Activated naive CD8-positive, alpha-beta T cell treated with anti-CD3 and anti-CD28 coated beads, Interleukin-2, amount 50 U/mL, for 24 hours (primary cell): ENCODE results near the gene DHX29.

ENCODE experiments used
- ATAC-seq: fragments of 150-1000 bp; cut with Tn5 transposase; one replicate; pipeline ENCODE4 v1.10.0; 2021
- DNase-seq: peaks from one replicate; pipeline ENCODE4 v3.0.0; 2021
- H3K27ac Mint-ChIP-seq: one replicate; pipeline ENCODE4 v1.8.0; 2021; ENCODE audit warnings: mild to moderate bottlenecking, mixed read lengths
- H3K27me3 Mint-ChIP-seq: one replicate; pipeline ENCODE4 v1.8.0; 2021; ENCODE audit warnings: mixed read lengths
- H3K36me3 Mint-ChIP-seq: one replicate; pipeline ENCODE4 v1.8.0; 2021; ENCODE audit warnings: low read depth, mixed read lengths
- H3K4me1 Mint-ChIP-seq: one replicate; pipeline ENCODE4 v1.8.0; 2021; ENCODE audit warnings: mixed read lengths
- H3K4me3 Mint-ChIP-seq: one replicate; pipeline ENCODE4 v1.8.0; 2021; ENCODE audit warnings: mild to moderate bottlenecking, moderate library complexity, mixed read lengths
- H3K9me3 Mint-ChIP-seq: one replicate; pipeline ENCODE4 v1.8.0; 2021; ENCODE audit warnings: mixed read lengths

The DHX29 gene

DNA sequence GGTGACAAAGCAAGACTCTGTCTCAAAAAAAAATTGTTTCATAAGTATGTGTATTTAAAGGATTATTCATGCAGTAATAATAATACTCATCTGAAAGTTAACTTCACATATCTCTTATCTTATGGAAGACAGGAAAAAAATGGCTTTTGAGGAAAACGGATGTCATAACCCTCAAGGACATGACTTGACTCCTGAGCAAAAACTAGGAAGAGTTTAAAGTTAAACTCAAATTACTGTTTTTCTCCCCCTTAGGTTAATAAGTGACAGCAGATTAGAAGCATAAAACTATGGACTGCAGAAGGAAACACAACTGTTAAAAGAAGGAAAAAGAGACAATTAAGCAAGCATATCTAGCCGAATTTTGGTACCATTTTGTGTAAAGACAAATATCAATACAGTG is 16.5 kb downstream of the DHX29 start:
- DNase-seq, result no peak
- peaks cover 45% of the 10 kb centered on the region for H3K36me3 Mint-ChIP-seq
- H3K27ac Mint-ChIP-seq, result no peak overlapping the region
- H3K27me3 Mint-ChIP-seq, result no peaks in the 10 kb centered on the region
- no peaks in the 10 kb centered on the region for H3K4me1 Mint-ChIP-seq
- no peaks in the 10 kb centered on the region for H3K9me3 Mint-ChIP-seq
- no peak overlapping the region for H3K4me3 Mint-ChIP-seq
- no peak for ATAC-seq

DNA sequence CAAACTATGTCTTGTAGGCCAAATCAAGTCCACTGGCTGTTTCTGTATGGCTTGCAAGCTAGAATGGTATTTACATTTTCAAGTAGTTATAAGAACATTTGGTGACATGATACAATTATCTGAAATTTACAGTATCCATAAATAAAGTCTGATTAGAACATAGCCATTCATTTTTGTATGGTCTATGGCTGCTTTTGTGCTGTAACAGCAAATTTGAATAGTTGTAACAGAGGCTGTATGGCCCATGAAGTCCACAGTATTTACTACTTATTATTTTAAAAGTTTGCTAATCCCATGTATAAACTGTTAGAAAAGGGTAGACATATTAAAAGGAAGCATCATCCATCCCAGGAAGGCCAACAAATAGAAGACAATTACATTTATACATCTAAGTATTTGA is 17.7 kb downstream of the DHX29 start:
- Mint-ChIP-seq H3K36me3 (peaks cover 40% of the 10 kb centered on the region), H3K9me3 (no peaks in the 10 kb centered on the region), H3K4me1 (no peaks in the 10 kb centered on the region), H3K27me3 (no peaks in the 10 kb centered on the region), H3K27ac (no peak overlapping the region), H3K4me3 (no peak overlapping the region)
- ATAC-seq (no peak), DNase-seq (no peak)

DNA sequence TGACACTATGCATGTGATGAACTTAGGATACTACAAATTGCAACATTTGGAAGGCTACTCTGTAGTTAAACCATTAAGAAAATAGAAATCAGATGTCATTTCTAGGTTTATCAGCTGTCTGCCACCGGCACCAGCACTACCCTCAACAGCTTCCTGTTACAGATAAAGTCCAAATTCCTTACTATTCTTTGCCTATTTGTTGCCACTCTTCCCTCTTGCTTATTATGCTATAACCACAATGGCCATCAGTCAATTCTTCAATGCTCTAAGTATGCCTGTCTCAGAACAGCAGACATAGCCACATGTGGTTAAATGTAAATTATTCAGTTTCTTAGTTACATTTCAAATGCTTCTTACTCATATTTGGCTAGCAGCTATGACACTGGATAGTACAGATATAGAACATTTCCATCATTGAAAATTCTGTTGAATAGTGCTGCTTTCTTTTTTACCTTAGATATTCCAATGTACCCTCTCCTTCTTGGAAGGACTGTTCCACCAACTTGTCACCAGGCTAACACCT is 21.0 kb downstream of the DHX29 start:
- no peaks in the 10 kb centered on the region for H3K9me3 Mint-ChIP-seq
- H3K36me3 Mint-ChIP-seq, result peaks cover 37% of the 10 kb centered on the region
- H3K27me3 Mint-ChIP-seq, result no peaks in the 10 kb centered on the region
- no peak for DNase-seq
- no peaks in the 10 kb centered on the region for H3K4me1 Mint-ChIP-seq
- ATAC-seq, result no peak
- H3K27ac Mint-ChIP-seq, result no peak overlapping the region
- H3K4me3 Mint-ChIP-seq, result no peak overlapping the region

DNA sequence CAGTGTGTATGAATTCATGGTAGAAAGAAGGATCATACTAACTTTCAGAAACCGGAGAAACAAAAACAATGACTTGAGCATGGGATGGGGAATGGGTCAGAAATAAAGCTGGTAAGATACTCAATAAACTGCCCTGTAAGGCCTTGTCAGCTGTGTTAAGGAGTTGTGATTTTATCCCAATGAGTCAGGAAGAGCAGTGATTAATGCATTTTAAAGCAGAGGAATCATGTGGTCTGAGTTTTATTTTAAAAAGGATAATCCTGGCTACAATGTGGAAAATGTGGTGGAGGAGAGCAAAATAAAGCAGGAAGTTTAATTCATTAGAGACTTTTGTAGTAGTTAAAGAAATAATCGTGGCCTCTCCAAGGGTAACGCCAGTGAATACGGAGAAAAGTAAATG is 28.7 kb downstream of the DHX29 start:
- H3K9me3 Mint-ChIP-seq, result no peaks in the 10 kb centered on the region
- H3K36me3 Mint-ChIP-seq, result peaks cover 53% of the 10 kb centered on the region
- DNase-seq (no peak), ATAC-seq (no peak)
- H3K27ac Mint-ChIP-seq, result no peak overlapping the region
- no peak overlapping the region for H3K4me3 Mint-ChIP-seq
- H3K27me3 Mint-ChIP-seq, result no peaks in the 10 kb centered on the region
- H3K4me1 Mint-ChIP-seq, result no peaks in the 10 kb centered on the region

DNA sequence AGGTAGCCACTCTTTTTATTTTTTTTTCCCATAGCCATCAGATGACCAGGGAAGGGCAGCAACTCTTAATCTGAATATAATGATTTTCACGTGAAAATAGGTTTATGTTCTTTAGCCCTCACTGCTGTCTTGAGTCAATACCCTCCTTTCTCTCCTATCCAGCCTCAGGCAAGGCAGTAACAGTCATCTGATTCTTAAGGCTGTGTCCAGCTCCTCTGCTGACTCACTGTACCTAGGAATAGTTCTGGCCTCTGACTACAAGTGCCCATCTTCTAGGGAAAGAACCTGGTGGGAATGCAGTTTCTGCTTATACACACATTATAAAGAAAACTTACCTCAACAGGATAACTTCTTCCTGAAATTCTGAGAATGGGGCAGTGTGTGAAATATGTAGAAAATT is 30.7 kb downstream of the DHX29 start:
- no peaks in the 10 kb centered on the region for H3K27me3 Mint-ChIP-seq
- H3K4me3 Mint-ChIP-seq, result no peak overlapping the region
- no peaks in the 10 kb centered on the region for H3K4me1 Mint-ChIP-seq
- H3K27ac Mint-ChIP-seq, result no peak overlapping the region
- H3K36me3 Mint-ChIP-seq, result peaks cover 53% of the 10 kb centered on the region
- H3K9me3 Mint-ChIP-seq, result no peaks in the 10 kb centered on the region
- ATAC-seq (no peak), DNase-seq (no peak)

DNA sequence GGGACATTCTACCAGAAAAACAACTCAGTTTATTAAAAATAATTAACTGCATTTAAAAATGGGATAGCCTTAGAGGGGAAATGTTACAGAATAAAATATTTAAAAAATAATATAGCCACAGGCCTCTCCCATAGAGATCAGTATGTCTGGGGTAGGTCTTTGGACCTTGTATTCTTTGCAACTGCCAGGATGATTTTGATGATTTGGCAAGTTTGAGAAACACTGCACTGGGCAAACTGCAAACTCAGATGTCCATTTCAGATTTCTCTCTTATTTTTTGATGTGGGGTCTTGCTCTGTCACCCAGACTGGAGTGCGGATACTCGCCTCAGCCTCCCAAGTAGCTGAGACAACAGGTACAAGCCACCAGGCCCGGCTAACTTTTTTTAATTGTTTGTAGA is 49.2 kb downstream of the DHX29 start:
- Mint-ChIP-seq H3K27ac (no peak overlapping the region), H3K4me1 (no peaks in the 10 kb centered on the region), H3K36me3 (peaks cover 45% of the 10 kb centered on the region), H3K4me3 (no peak overlapping the region), H3K9me3 (no peaks in the 10 kb centered on the region), H3K27me3 (no peaks in the 10 kb centered on the region)
- ATAC-seq (no peak), DNase-seq (no peak)

DNA sequence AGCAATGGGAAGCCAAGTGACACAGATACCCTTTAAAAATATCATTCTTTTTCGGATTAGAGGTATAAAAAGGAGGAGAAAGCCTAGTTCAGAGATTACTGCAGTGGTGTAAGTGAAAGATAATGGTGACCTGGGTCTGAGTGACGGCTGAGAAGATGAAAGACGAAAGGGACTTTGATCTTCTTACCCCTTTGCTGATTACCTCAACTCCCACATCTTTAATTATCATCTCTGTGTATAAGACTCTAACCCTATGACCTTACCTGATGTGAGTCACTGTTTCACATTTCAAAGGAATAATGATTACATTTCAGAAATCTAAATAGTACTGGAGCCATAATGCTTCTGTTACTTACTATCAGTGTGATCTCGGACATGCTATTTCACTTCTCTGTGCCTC is 52.7 kb downstream of the DHX29 start:
- Mint-ChIP-seq H3K27ac (no peak overlapping the region), H3K36me3 (peaks cover 29% of the 10 kb centered on the region), H3K4me1 (no peaks in the 10 kb centered on the region), H3K4me3 (no peak overlapping the region), H3K27me3 (peaks cover 2% of the 10 kb centered on the region), H3K9me3 (no peaks in the 10 kb centered on the region)
- ATAC-seq (peak; percentile 36), DNase-seq (no peak)

DNA sequence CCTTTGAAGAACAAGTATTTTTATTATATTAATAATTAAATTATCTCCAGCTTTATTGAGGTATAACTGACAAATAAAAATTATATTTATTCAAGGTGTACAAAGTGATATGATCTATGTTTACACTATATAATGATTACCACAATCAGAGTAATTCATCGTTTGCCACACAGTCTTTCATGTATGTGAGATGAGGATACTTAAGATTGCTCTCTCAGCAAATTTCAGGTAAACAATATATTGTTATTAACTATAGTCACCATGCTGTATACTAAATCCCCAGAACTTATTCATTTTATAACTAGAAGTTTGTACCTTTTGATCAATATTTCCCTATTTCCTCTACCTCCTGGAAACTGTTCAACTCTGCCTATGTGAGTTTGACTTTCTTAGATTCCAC is 57.4 kb downstream of the DHX29 start:
- Mint-ChIP-seq H3K4me1 (no peaks in the 10 kb centered on the region), H3K27ac (no peak overlapping the region), H3K9me3 (peaks cover 14% of the 10 kb centered on the region), H3K36me3 (peaks cover 7% of the 10 kb centered on the region), H3K27me3 (peaks cover 2% of the 10 kb centered on the region), H3K4me3 (no peak overlapping the region)
- no peak for DNase-seq
- no peak for ATAC-seq

DNA sequence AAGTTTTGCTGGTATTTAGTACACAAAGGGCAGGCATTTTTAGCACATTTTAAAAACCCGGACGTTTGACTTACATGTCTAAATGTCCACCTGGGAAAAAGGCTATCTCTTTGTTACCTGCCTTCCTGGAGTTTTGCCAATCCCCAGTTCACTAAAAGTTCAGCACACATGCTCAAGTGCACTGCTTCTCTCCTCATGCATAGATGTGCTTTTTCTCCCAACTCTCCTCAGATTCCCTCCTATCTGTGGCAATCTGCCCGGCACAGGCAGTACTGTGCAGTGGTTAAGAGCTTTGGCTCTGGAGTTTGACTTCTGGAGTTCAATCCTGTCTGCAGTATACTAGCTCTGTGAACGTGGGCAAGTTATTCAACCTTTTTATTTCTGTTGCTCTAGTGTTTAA is 65.7 kb downstream of the DHX29 start:
- Mint-ChIP-seq H3K4me1 (no peaks in the 10 kb centered on the region), H3K9me3 (no peaks in the 10 kb centered on the region), H3K27me3 (peaks cover 23% of the 10 kb centered on the region), H3K27ac (no peak overlapping the region), H3K4me3 (no peak overlapping the region), H3K36me3 (no peaks in the 10 kb centered on the region)
- DNase-seq (no peak), ATAC-seq (no peak)

DNA sequence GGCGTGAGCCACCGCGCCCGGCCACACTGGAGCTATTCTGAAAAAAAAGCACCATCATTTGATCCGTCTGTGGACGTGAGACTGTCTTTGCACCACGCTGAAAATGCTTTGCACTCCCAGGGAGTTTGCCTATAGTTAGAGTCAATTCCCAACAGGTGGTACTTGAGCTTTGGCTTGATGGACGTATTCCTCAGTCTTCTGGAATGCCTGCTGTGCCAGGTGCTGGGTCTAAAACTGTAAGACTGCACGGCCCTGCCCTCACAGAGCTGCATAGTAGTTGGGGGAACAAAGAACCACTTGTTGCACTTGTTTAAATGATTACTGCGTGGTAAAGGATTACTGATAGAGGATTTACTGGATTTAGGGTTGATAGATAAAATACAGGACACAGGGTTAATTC is 70.7 kb downstream of the DHX29 start:
- peaks cover 55% of the 10 kb centered on the region for H3K27me3 Mint-ChIP-seq
- no peaks in the 10 kb centered on the region for H3K36me3 Mint-ChIP-seq
- H3K27ac Mint-ChIP-seq, result no peak overlapping the region
- no peaks in the 10 kb centered on the region for H3K9me3 Mint-ChIP-seq
- ATAC-seq, result no peak
- H3K4me1 Mint-ChIP-seq, result peaks cover 13% of the 10 kb centered on the region
- no peak overlapping the region for H3K4me3 Mint-ChIP-seq
- DNase-seq, result no peak

DNA sequence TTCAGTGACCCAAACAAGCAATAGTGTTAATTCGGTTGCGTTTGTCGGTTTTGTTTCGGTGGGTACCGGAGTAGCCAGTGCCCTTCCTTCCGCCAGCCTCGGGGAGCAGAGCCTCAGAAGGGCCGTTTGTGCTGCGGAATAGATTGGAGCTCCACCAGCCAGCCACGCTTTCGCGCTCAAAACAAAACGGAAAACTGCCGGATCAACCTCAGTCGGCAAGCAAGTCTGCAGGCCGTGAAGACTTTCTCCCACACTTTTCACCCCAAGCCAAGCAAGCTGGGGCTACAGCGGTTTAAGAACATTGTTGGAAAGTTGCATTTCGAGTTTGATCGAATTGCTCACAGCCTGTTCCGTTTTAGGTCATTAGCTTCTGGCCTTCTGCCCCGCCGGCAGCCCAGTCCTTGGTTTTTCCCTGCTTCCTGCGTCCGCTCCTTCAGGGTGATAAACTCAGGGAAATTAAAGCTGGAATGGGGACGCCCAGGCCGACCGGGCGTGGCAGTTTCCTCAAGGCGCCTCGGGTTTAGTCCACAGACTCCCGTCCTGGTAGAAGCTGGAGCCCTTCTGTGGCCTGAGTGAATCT is 73.3 kb downstream of the DHX29 start:
- H3K4me3 Mint-ChIP-seq, result peak overlapping the region; percentile 78
- peaks cover 72% of the 10 kb centered on the region for H3K27me3 Mint-ChIP-seq
- peaks cover 27% of the 10 kb centered on the region for H3K4me1 Mint-ChIP-seq
- ATAC-seq, result no peak
- no peak for DNase-seq
- no peak overlapping the region for H3K27ac Mint-ChIP-seq
- no peaks in the 10 kb centered on the region for H3K9me3 Mint-ChIP-seq
- no peaks in the 10 kb centered on the region for H3K36me3 Mint-ChIP-seq

DNA sequence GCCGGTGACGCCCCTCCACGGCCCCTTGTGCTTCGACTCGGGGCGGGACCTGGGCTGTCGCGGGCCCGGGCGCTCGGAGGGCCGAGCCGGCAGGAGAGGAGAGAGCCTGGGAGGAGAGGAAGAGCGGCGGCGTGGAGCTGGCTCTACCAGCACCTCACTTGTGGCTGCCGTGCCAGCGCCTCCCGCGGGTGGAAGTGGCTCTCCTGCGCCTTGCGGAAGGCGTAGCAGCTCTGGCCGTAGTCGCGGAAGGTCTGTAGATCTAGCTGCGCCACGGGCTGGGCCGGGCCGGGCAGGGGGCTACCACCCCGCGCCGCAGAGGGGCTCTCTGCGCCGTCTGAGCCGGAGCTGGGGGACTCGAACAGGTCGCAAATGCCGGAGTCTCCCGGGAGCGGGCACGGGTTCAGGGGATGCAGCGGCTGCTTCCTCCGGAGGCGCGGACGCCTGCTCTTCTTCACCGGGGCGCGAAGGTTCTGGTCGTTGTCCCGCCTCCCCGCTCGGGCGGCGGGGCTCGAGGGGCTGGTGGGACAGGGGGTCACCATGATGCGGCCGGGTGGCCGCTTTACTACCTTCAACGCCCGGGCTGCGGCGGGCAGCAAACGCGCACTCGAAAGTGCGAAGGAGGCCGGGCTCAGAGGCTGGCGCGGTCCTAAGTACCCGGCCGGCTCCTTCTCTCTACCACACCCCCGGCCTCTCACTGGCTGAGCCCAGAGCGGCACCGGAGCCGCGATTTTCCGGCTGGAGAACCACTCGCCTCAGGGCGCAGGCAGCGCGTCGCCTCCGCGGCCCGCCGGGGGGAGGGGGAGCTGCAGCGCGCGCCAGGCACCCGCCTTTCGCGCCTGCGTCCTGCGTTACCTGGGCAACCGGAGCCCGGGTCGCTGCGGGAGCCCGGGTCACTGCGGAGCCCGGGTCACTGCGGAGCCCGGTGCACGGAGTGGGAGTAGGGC is 74.2 kb downstream of the DHX29 start, which contains the start of gene CCNO:
Gene CCNO (minus strand): TSS at position 624 of the 944 bp plus-strand sequence. CDS start 85 bp downstream, at position 539.
- ATAC-seq (peak; percentile 89), DNase-seq (peak; percentile 67)
- Mint-ChIP-seq H3K36me3 (no peaks in the 10 kb centered on the region), H3K27ac (peak within 1 kb of the TSS; percentile 53), H3K27me3 (peaks cover 77% of the 10 kb centered on the region), H3K9me3 (no peaks in the 10 kb centered on the region), H3K4me3 (peak within 1 kb of the TSS; percentile 78), H3K4me1 (peaks cover 27% of the 10 kb centered on the region)

DNA sequence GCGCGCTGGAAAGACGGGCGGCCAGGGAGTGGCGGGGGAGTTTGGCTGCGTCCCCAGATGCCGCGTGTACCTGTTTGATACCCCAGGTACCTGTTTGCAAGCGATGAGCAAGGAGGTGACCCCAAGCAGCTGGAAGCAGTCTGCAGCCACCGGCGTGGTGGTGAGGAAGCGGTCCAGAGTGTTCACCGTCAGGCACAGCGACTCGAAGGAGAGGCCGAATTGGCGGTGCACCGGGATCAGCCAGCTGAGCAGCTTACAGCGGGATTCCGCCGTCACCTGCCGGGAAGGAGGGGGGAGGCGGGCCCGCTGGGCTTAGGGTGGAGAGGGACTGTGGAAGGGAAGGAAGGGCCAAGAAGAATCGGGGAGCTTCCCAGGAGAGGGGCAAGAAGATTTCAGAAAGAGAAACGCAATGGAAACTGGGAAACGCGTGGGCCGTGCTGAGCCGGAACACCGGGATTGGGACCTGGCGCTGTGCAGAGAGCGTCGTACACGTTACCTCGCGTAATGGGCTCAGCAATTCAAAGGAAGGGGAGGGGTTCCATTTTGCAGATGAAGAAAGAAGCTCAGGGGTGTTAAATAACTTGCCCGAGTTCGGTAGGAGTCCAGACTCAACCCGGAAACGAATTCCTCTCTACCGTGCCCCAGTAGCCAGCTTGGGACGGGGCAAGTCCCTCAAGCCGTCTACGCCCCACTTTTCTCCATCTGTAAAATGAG is 75.1 kb downstream of the DHX29 start:
- peaks cover 81% of the 10 kb centered on the region for H3K27me3 Mint-ChIP-seq
- ATAC-seq (no peak), DNase-seq (no peak)
- H3K36me3 Mint-ChIP-seq, result no peaks in the 10 kb centered on the region
- H3K9me3 Mint-ChIP-seq, result no peaks in the 10 kb centered on the region
- H3K27ac Mint-ChIP-seq, result peak overlapping the region; percentile 53
- peak overlapping the region; percentile 76 for H3K4me3 Mint-ChIP-seq
- H3K4me1 Mint-ChIP-seq, result peaks cover 33% of the 10 kb centered on the region

DNA sequence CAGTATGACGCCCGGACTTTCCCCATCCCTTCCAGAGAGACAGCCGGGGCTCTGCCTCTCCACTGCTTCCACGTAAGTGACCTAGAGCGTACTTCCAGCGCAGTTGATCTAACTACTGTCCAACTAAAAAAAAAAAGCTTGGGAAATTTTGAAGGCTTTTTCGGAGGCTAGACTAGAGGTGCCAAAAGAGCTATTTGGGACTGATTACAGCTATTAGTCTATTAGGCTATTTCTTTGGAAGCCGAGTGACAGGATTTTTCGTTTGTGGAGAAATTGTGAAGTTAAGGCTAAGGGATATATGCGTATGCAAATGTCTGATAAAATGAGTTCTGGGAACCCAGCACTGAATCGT is 75.6 kb downstream of the DHX29 start:
- Mint-ChIP-seq H3K9me3 (no peaks in the 10 kb centered on the region), H3K4me3 (peak overlapping the region; percentile 76), H3K27me3 (peaks cover 82% of the 10 kb centered on the region), H3K4me1 (peaks cover 33% of the 10 kb centered on the region), H3K27ac (no peak overlapping the region), H3K36me3 (no peaks in the 10 kb centered on the region)
- DNase-seq (no peak), ATAC-seq (no peak)
